ENCODE measurements around the gene LRRC1.

DNA sequence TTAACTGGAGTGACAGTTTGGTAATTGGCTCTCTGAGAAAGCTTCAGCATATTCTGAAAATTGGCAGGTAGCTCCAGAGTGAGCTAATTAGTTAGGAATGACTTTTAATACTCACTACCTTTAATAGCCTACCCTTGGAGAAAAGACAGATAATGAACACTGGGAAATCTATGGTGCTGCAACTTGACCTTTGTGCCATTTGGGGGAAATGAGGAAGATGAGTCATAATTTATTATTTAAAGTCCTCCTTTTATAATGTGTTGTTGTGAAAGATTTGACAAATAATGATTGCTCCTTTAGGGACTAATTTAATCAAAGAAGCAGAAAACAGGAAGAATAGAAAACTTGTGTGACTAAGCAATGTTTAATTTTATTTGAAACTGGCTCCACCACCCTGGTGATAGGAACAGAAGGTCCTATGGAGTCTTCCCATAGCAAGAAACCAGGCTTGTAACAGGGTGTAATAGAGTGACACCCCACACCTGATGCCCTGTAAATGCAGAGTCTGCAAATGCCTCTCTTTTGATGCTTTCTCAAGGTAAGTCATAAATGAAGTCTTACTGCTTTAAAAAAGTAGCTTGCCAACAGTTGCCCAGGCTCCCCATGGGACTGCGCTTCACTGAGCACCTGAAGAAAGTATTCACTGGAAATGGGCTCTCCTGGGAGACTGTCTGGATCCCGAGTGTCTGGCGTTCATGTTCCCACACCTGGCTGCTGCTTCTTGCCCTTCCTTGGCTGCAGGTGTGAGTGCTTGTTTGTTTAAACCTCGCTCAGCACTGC is 134.4 kb downstream of the LRRC1 start:
- no peak for TF ChIP-seq CTCF (conservative IDR thresholded peaks at IDR 0.05; ENCODE audit: low read depth in 2 of 2)
- TF ChIP-seq POLR2AphosphoS5 (IDR thresholded peaks at IDR 0.05; ENCODE audit: low read depth), result no peak
- TF ChIP-seq EZH2phosphoT487 (IDR thresholded peaks at IDR 0.05; ENCODE audit: unreplicated experiment), result no peak
- no peak for TF ChIP-seq EZH2 (IDR thresholded peaks at IDR 0.05; ENCODE audit: low read depth, unreplicated experiment)
- no peak for TF ChIP-seq JUNB (IDR thresholded peaks at IDR 0.05; ENCODE audit: unreplicated experiment)
